Subcutaneous adipose tissue (tissue), 4 donors: ENCODE results near the gene GLIS2. TPM values are rescaled to one million over a fixed set of nuclear protein-coding genes. Genes with fewer than 3 reads are reported as not detected.

Source experiments
- CTCF ChIP-seq: fragments of 450-650 bp; IDR thresholded peaks from one replicate; pipeline ENCODE4 v1.5.1; 2016; ENCODE audit warnings: low read depth, mild to moderate bottlenecking, control low read depth, antibody characterized with exemption, moderate library complexity
- total RNA-seq, 4 donors: library from RNA; depleted of rRNA; stranded (reverse); fragments of >200 nt; gene quantifications; one replicate each; pipeline ENCODE4 v1.1.0, GENCODE V29; 2016

GLIS2 gene
- total RNA-seq, 4 donors from 2014 or later = 0.85 to 2.1 (median 1.5) TPM

GRCh38 chr16:4339909-4340308 lies 24.0 kb downstream of the GLIS2 start:
- no peak for TF ChIP-seq CTCF

GRCh38 chr16:4340443-4340842 lies 24.6 kb downstream of the GLIS2 start:
- TF ChIP-seq CTCF = no peak

GRCh38 chr16:4341250-4341649 lies 25.4 kb downstream of the GLIS2 start:
- no peak for TF ChIP-seq CTCF

GRCh38 chr16:4342866-4343744 lies 27.2 kb downstream of the GLIS2 start:
- no peak for TF ChIP-seq CTCF

GRCh38 chr16:4344983-4345835 lies 29.3 kb downstream of the GLIS2 start:
- no peak for TF ChIP-seq CTCF

GRCh38 chr16:4345836-4346781 lies 30.2 kb downstream of the GLIS2 start:
- no peak for TF ChIP-seq CTCF
